Activated CD8-positive, alpha-beta T cell treated with anti-CD3 and anti-CD28 coated beads for 36 hours (primary cell): ENCODE results near the gene PATJ. TPM values are rescaled to one million over a fixed set of nuclear protein-coding genes. Genes with fewer than 3 reads are reported as not detected.

Source experiments
- ATAC-seq: fragments of 200-7000 bp; cut with Tn5 transposase; one replicate; pipeline ENCODE4 v1.10.0; 2021; ENCODE audit warnings: mild to moderate bottlenecking, moderate library complexity
- CTCF ChIA-PET: fragments of 350-600 bp; sonication (Branson Sonifier 250); formaldehyde crosslinking; loops from one replicate; lab custom pipeline; 2021; ENCODE audit warnings: antibody characterized with exemption; lab: Charles Lee
- POLR2A ChIA-PET: fragments of 350-600 bp; sonication (Branson Sonifier 250); formaldehyde crosslinking; loops from one replicate; lab custom pipeline; 2021; ENCODE audit warnings: antibody characterized with exemption; lab: Charles Lee
- DNase-seq: peaks from one replicate; pipeline ENCODE4 v3.0.0-alpha.2; 2020
- H3K27ac Mint-ChIP-seq: one replicate; pipeline ENCODE4 v1.8.0; 2021; ENCODE audit warnings: mild to moderate bottlenecking, mixed read lengths
- H3K27me3 Mint-ChIP-seq: one replicate; pipeline ENCODE4 v1.8.0; 2021; ENCODE audit warnings: mixed read lengths
- H3K36me3 Mint-ChIP-seq: one replicate; pipeline ENCODE4 v1.8.0; 2021; ENCODE audit warnings: low read depth, mixed read lengths
- H3K4me1 Mint-ChIP-seq: one replicate; pipeline ENCODE4 v1.8.0; 2021; ENCODE audit warnings: low read depth, mixed read lengths
- H3K4me3 Mint-ChIP-seq: one replicate; pipeline ENCODE4 v1.8.0; 2021; ENCODE audit warnings: mild to moderate bottlenecking, moderate library complexity, mixed read lengths
- H3K9me3 Mint-ChIP-seq: one replicate; pipeline ENCODE4 v1.8.0; 2021; ENCODE audit warnings: mixed read lengths
- CTCF ChIP-seq: fragments of 200-600 bp; IDR thresholded peaks from one replicate; pipeline ENCODE4 v1.8.0; 2022; ENCODE audit warnings: antibody characterized with exemption, mild to moderate bottlenecking
- intact Hi-C: fragments of 100-400 bp; cut with micrococcal nuclease; formaldehyde crosslinking; loops from one replicate; pipeline ENCODE4 v1.10.0; 2022
- total RNA-seq, 2 experiments: library from RNA; stranded (reverse); gene quantifications; one replicate each; pipeline ENCODE4 v1.2.3, GENCODE V29; 2021

Gene PATJ
- total RNA-seq, 2 experiments from 2014 or later, result 8.1 to 9.2 TPM

- H3K9me3 Mint-ChIP-seq, result no peaks in the 10 kb centered on the region
- ChIA-PET CTCF (interaction anchor here (1.1 to 2.9 kb wide), 4 partner anchors 10 to 102 kb away, joined by 3 to 14 read pairs (median 3); no protein-coding TSS in a partner anchor), POLR2A (no interaction called here)
- no peak overlapping the region for H3K4me3 Mint-ChIP-seq
- H3K27me3 Mint-ChIP-seq, result no peaks in the 10 kb centered on the region
- DNase-seq (no peak), ATAC-seq (no peak)
- H3K27ac Mint-ChIP-seq, result no peak overlapping the region
- no peaks in the 10 kb centered on the region for H3K4me1 Mint-ChIP-seq
- no peaks in the 10 kb centered on the region for H3K36me3 Mint-ChIP-seq
- TF ChIP-seq CTCF, result no peak
- intact Hi-C loops, result no loop called here
Observed at GRCh38 chr1:62185677-62186076, 443.4 kb downstream of the PATJ start.

GRCh38 chr1:62187548-62187947 lies 445.3 kb downstream of the PATJ start:
- H3K4me3 Mint-ChIP-seq, result no peak overlapping the region
- H3K27me3 Mint-ChIP-seq, result no peaks in the 10 kb centered on the region
- ChIA-PET POLR2A (no interaction called here), CTCF (interaction anchor here (2.2 kb wide), 1 partner anchor 12 kb away, joined by 8 read pairs; no protein-coding TSS in a partner anchor)
- H3K27ac Mint-ChIP-seq, result no peak overlapping the region
- TF ChIP-seq CTCF, result no peak
- intact Hi-C loops, result no loop called here
- H3K9me3 Mint-ChIP-seq, result no peaks in the 10 kb centered on the region
- DNase-seq, result no peak
- no peaks in the 10 kb centered on the region for H3K36me3 Mint-ChIP-seq
- H3K4me1 Mint-ChIP-seq, result no peaks in the 10 kb centered on the region
- no peak for ATAC-seq

- H3K4me3 Mint-ChIP-seq, result no peak overlapping the region
- H3K4me1 Mint-ChIP-seq, result no peaks in the 10 kb centered on the region
- H3K27me3 Mint-ChIP-seq, result no peaks in the 10 kb centered on the region
- CTCF ChIA-PET, result interaction anchor here (2.2 kb wide), 1 partner anchor 13 kb away, joined by 8 read pairs; no protein-coding TSS in a partner anchor
- TF ChIP-seq CTCF, result no peak
- ATAC-seq (no peak), DNase-seq (no peak)
- intact Hi-C loops, result no loop called here
- no peaks in the 10 kb centered on the region for H3K36me3 Mint-ChIP-seq
- no peak overlapping the region for H3K27ac Mint-ChIP-seq
- no peaks in the 10 kb centered on the region for H3K9me3 Mint-ChIP-seq
- POLR2A ChIA-PET, result no interaction called here
Observed at GRCh38 chr1:62188111-62188510, 445.8 kb downstream of the PATJ start.

GRCh38 chr1:62194651-62195544 lies 452.6 kb downstream of the PATJ start, which contains the start of gene L1TD1:
Gene L1TD1 (plus strand): TSS chr1:62194849. CDS start chr1:62206629, 11,780 bp downstream.
- Mint-ChIP-seq H3K9me3 (no peaks in the 10 kb centered on the region), H3K4me3 (no peak within 1 kb of the TSS), H3K4me1 (peaks cover 4% of the 10 kb centered on the region), H3K36me3 (no peaks in the 10 kb centered on the region), H3K27me3 (peaks cover 23% of the 10 kb centered on the region), H3K27ac (no peak within 1 kb of the TSS)
- no peak for ATAC-seq
- no peak for DNase-seq
- no peak for TF ChIP-seq CTCF
- intact Hi-C loops, result no loop called here
- CTCF ChIA-PET, result no interaction called here
- POLR2A ChIA-PET, result no interaction called here

- ChIA-PET CTCF (no interaction called here), POLR2A (no interaction called here)
- intact Hi-C loops, result no loop called here
- Mint-ChIP-seq H3K4me3 (no peak overlapping the region), H3K36me3 (no peaks in the 10 kb centered on the region), H3K9me3 (no peaks in the 10 kb centered on the region), H3K27ac (no peak overlapping the region), H3K4me1 (peaks cover 4% of the 10 kb centered on the region), H3K27me3 (peaks cover 23% of the 10 kb centered on the region)
- DNase-seq (no peak), ATAC-seq (no peak)
- no peak for TF ChIP-seq CTCF
Observed at GRCh38 chr1:62196086-62196690, 453.9 kb downstream of the PATJ start.
